ENCODE measurements around the gene AMN1. TPM values are rescaled to one million over a fixed set of nuclear protein-coding genes. Genes with fewer than 3 reads are reported as not detected.
"Not testable (repeated sequence)": the region's sequence is repeated elsewhere in the genome, so short reads cannot be mapped to it uniquely, and the experiment has no call there.

The AMN1 gene
- total RNA-seq, 1 donor from 2014 or later = 11.5 TPM

DNA sequence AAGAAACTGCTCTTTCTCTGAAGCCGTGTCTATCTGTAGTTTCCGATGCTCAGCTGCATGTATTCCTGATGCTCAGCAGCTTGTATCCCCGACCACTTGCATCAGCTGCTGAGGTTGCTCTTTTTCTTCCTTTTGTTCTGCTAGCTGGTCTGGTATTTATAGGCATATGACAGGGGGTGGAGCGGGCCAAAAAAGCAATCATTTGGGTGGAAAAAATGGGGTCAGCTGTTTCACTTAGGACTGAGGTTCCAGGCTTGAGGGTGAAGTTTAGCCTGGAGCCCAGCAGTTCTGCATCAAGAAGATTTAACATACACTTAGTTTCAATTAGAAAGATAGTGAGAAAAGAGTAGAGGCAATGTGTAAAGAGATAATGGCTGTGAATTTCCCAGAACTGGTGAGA lies 23.6 kb upstream of the AMN1 start:
- peak overlapping the region; percentile 13 for H3K27ac ChIP-seq (ENCODE audit: low read depth, low read length)
- H3K4me1 ChIP-seq (ENCODE audit: control insufficient read depth in 3 of 3, insufficient read depth in 3 of 3, low read length in 3 of 3) = no peaks in the 10 kb centered on the region
- no peaks in the 10 kb centered on the region for H3K36me3 ChIP-seq (ENCODE audit: control insufficient read depth in 3 of 3, insufficient read depth in 3 of 3, low read length in 3 of 3)

GRCh38 chr12:31751085-31751484 lies 22.3 kb upstream of the AMN1 start:
- H3K4me1 ChIP-seq (ENCODE audit: control insufficient read depth in 3 of 3, insufficient read depth in 3 of 3, low read length in 3 of 3) = peaks cover 0 to 6% (median 0%) of the 10 kb centered on the region in 3 donors
- no peak overlapping the region for H3K4me3 ChIP-seq (ENCODE audit: low read length in 3 of 3)
- no peak overlapping the region for H3K27ac ChIP-seq (ENCODE audit: low read depth, low read length)
- H3K9me3 ChIP-seq (ENCODE audit: control insufficient read depth in 3 of 3, low read length in 3 of 3) = peaks cover 0 to 2% (median 0%) of the 10 kb centered on the region in 3 donors
- no peaks in the 10 kb centered on the region for H3K36me3 ChIP-seq (ENCODE audit: control insufficient read depth in 3 of 3, insufficient read depth in 3 of 3, low read length in 3 of 3)
- H3K9ac ChIP-seq (ENCODE audit: low read depth in 1 of 3, low read length in 3 of 3) = no peak overlapping the region
- H3K27me3 ChIP-seq (ENCODE audit: control insufficient read depth in 3 of 3, insufficient read depth in 3 of 3, low read length in 3 of 3) = no peaks in the 10 kb centered on the region

More for the DNA sequence above, 23.6 kb upstream of the AMN1 start:
- H3K4me3 ChIP-seq (ENCODE audit: low read length in 3 of 3) = no peak overlapping the region
- H3K27me3 ChIP-seq (ENCODE audit: control insufficient read depth in 3 of 3, insufficient read depth in 3 of 3, low read length in 3 of 3) = no peaks in the 10 kb centered on the region
- peaks cover 0 to 2% (median 0%) of the 10 kb centered on the region in 3 donors for H3K9me3 ChIP-seq (ENCODE audit: control insufficient read depth in 3 of 3, low read length in 3 of 3)
- no peak overlapping the region for H3K9ac ChIP-seq (ENCODE audit: low read depth in 1 of 3, low read length in 3 of 3)

- H3K4me3 ChIP-seq (ENCODE audit: low read length in 3 of 3) = no peak overlapping the region
Observed at GRCh38 chr12:31750747-31751039, 21.9 kb upstream of the AMN1 start.

DNA sequence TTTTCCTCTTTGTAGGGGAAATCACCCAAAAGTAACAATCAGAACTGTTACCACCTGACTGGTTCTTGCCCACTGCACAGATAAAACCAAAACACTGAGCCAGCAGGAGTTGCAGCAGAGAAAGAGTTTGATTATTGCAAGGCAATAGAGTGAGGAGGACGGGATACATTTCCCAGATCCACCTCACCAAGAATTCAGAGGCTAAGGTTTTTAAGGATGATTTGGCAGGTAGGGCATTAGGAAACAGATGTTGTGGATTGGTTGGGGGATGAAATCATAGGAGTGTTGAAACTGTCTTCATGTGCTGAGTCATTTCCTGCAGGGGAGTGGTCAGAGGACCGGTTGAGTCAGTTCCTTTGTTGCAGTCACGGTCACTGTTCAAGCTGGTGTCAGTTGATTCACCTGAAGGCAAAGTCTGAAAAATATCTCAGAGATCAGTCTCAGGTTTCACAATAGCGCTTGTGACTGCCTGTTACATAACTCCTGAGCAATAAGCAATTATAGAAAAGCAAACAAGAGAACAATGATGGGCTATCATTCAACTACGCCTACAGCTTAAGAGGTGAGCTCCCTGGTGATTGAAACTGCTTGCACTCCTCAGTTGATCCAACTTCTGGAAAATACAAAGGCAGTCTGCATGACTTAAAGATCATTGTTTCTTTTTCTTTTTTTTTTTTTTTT lies 20.3 kb upstream of the AMN1 start:
- H3K27ac ChIP-seq (ENCODE audit: low read depth, low read length) = peak overlapping the region; percentile 28
- H3K4me3 ChIP-seq (ENCODE audit: low read length in 3 of 3) = no peak overlapping the region
- no peaks in the 10 kb centered on the region for H3K27me3 ChIP-seq (ENCODE audit: control insufficient read depth in 3 of 3, insufficient read depth in 3 of 3, low read length in 3 of 3)
- H3K9ac ChIP-seq (ENCODE audit: low read depth in 1 of 3, low read length in 3 of 3) = no peak overlapping the region
- peaks cover 0 to 6% (median 0%) of the 10 kb centered on the region in 3 donors for H3K4me1 ChIP-seq (ENCODE audit: control insufficient read depth in 3 of 3, insufficient read depth in 3 of 3, low read length in 3 of 3)
- no peaks in the 10 kb centered on the region for H3K36me3 ChIP-seq (ENCODE audit: control insufficient read depth in 3 of 3, insufficient read depth in 3 of 3, low read length in 3 of 3)
- peaks cover 0 to 2% (median 0%) of the 10 kb centered on the region in 3 donors for H3K9me3 ChIP-seq (ENCODE audit: control insufficient read depth in 3 of 3, low read length in 3 of 3)

More at GRCh38 chr12:31750747-31751039, 21.9 kb upstream of the AMN1 start:
- Histone ChIP-seq H3K27me3 (ENCODE audit: control insufficient read depth in 3 of 3, insufficient read depth in 3 of 3, low read length in 3 of 3) (no peaks in the 10 kb centered on the region), H3K36me3 (ENCODE audit: control insufficient read depth in 3 of 3, insufficient read depth in 3 of 3, low read length in 3 of 3) (no peaks in the 10 kb centered on the region), H3K4me1 (ENCODE audit: control insufficient read depth in 3 of 3, insufficient read depth in 3 of 3, low read length in 3 of 3) (peaks cover 0 to 6% (median 0%) of the 10 kb centered on the region in 3 donors), H3K27ac (ENCODE audit: low read depth, low read length) (no peak overlapping the region), H3K9ac (ENCODE audit: low read depth in 1 of 3, low read length in 3 of 3) (no peak overlapping the region), H3K9me3 (ENCODE audit: control insufficient read depth in 3 of 3, low read length in 3 of 3) (peaks cover 0 to 2% (median 0%) of the 10 kb centered on the region in 3 donors)

GRCh38 chr12:31745242-31745641 lies 16.4 kb upstream of the AMN1 start:
- Histone ChIP-seq H3K9ac (ENCODE audit: low read depth in 1 of 3, low read length in 3 of 3) (no peak overlapping the region), H3K9me3 (ENCODE audit: control insufficient read depth in 3 of 3, low read length in 3 of 3) (peaks cover 0 to 2% (median 0%) of the 10 kb centered on the region in 3 donors), H3K27me3 (ENCODE audit: control insufficient read depth in 3 of 3, insufficient read depth in 3 of 3, low read length in 3 of 3) (no peaks in the 10 kb centered on the region), H3K36me3 (ENCODE audit: control insufficient read depth in 3 of 3, insufficient read depth in 3 of 3, low read length in 3 of 3) (no peaks in the 10 kb centered on the region), H3K27ac (ENCODE audit: low read depth, low read length) (no peak overlapping the region), H3K4me3 (ENCODE audit: low read length in 3 of 3) (no peak overlapping the region), H3K4me1 (ENCODE audit: control insufficient read depth in 3 of 3, insufficient read depth in 3 of 3, low read length in 3 of 3) (peaks cover 0 to 6% (median 0%) of the 10 kb centered on the region in 3 donors)

DNA sequence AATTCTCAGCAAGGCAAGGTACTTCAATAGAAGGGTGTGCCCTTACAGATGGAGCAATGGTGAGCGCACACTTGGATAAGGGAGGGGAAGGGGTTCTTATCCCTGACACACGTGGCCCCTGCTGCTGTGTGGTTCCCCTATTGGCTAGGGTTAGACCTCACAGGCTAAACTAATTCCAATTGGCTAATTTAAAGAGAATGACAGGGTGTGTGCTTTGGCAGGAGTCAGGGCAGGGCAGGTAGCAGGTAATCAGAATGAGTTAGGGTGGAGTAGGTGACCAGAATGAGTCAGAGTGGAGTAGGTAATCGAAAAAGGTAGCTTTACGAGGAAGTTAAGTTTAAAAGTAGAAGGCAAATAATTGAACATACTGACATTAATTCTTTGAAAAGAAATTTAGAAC lies 15.5 kb upstream of the AMN1 start:
- H3K4me1 ChIP-seq (ENCODE audit: control insufficient read depth in 3 of 3, insufficient read depth in 3 of 3, low read length in 3 of 3); H3K36me3 ChIP-seq (ENCODE audit: control insufficient read depth in 3 of 3, insufficient read depth in 3 of 3, low read length in 3 of 3); H3K27ac ChIP-seq (ENCODE audit: low read depth, low read length); H3K9ac ChIP-seq (ENCODE audit: low read depth in 1 of 3, low read length in 3 of 3); H3K4me3 ChIP-seq (ENCODE audit: low read length in 3 of 3); H3K27me3 ChIP-seq (ENCODE audit: control insufficient read depth in 3 of 3, insufficient read depth in 3 of 3, low read length in 3 of 3); H3K9me3 ChIP-seq (ENCODE audit: control insufficient read depth in 3 of 3, low read length in 3 of 3): not testable (repeated sequence)

GRCh38 chr12:31742891-31743290 lies 14.1 kb upstream of the AMN1 start:
- H3K27me3 ChIP-seq (ENCODE audit: control insufficient read depth in 3 of 3, insufficient read depth in 3 of 3, low read length in 3 of 3) = no peaks in the 10 kb centered on the region
- no peaks in the 10 kb centered on the region for H3K9me3 ChIP-seq (ENCODE audit: control insufficient read depth in 3 of 3, low read length in 3 of 3)
- H3K9ac ChIP-seq (ENCODE audit: low read depth in 1 of 3, low read length in 3 of 3) = no peak overlapping the region
- H3K4me1 ChIP-seq (ENCODE audit: control insufficient read depth in 3 of 3, insufficient read depth in 3 of 3, low read length in 3 of 3) = peaks cover 0 to 6% (median 0%) of the 10 kb centered on the region in 3 donors
- H3K36me3 ChIP-seq (ENCODE audit: control insufficient read depth in 3 of 3, insufficient read depth in 3 of 3, low read length in 3 of 3) = no peaks in the 10 kb centered on the region
- H3K4me3 ChIP-seq (ENCODE audit: low read length in 3 of 3) = no peak overlapping the region
- no peak overlapping the region for H3K27ac ChIP-seq (ENCODE audit: low read depth, low read length)

GRCh38 chr12:31740628-31741027 lies 11.8 kb upstream of the AMN1 start:
- no peak overlapping the region for H3K4me3 ChIP-seq (ENCODE audit: low read length in 3 of 3)
- no peaks in the 10 kb centered on the region for H3K4me1 ChIP-seq (ENCODE audit: control insufficient read depth in 3 of 3, insufficient read depth in 3 of 3, low read length in 3 of 3)
- no peaks in the 10 kb centered on the region for H3K9me3 ChIP-seq (ENCODE audit: control insufficient read depth in 3 of 3, low read length in 3 of 3)
- H3K27ac ChIP-seq (ENCODE audit: low read depth, low read length) = no peak overlapping the region
- H3K9ac ChIP-seq (ENCODE audit: low read depth in 1 of 3, low read length in 3 of 3) = no peak overlapping the region
- no peaks in the 10 kb centered on the region for H3K36me3 ChIP-seq (ENCODE audit: control insufficient read depth in 3 of 3, insufficient read depth in 3 of 3, low read length in 3 of 3)
- no peaks in the 10 kb centered on the region for H3K27me3 ChIP-seq (ENCODE audit: control insufficient read depth in 3 of 3, insufficient read depth in 3 of 3, low read length in 3 of 3)

- Histone ChIP-seq H3K27me3 (ENCODE audit: control insufficient read depth in 3 of 3, insufficient read depth in 3 of 3, low read length in 3 of 3) (no peaks in the 10 kb centered on the region), H3K4me3 (ENCODE audit: low read length in 3 of 3) (no peak overlapping the region), H3K4me1 (ENCODE audit: control insufficient read depth in 3 of 3, insufficient read depth in 3 of 3, low read length in 3 of 3) (peaks cover 3 to 4% (median 3%) of the 10 kb centered on the region in 3 donors), H3K9ac (ENCODE audit: low read depth in 1 of 3, low read length in 3 of 3) (no peak overlapping the region), H3K27ac (ENCODE audit: low read depth, low read length) (no peak overlapping the region), H3K36me3 (ENCODE audit: control insufficient read depth in 3 of 3, insufficient read depth in 3 of 3, low read length in 3 of 3) (no peaks in the 10 kb centered on the region), H3K9me3 (ENCODE audit: control insufficient read depth in 3 of 3, low read length in 3 of 3) (no peaks in the 10 kb centered on the region)
Observed at GRCh38 chr12:31737763-31738162, 8.9 kb upstream of the AMN1 start.

DNA sequence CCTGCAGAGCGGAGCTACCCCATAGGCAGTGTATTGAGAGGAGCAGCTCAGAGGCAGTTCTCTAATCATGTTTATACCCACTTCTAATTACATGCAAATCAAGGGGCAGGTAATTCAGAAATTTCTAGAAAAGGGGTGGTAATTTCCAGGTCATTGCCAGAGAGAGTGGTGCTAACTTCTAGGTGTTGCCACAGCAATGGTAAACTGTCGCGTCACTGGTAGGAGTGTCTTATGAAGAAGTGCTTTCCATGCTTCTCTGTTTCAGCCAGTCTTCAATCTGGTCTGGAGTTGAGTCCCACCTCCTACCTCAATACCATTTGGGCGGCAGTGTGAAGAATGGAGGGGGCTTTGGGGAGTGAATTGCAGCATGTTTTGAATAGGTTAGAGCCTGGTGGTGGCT lies 8.5 kb upstream of the AMN1 start:
- no peak overlapping the region for H3K27ac ChIP-seq (ENCODE audit: low read depth, low read length)
- H3K4me1 ChIP-seq (ENCODE audit: control insufficient read depth in 3 of 3, insufficient read depth in 3 of 3, low read length in 3 of 3) = peaks cover 3 to 4% (median 3%) of the 10 kb centered on the region in 3 donors
- no peak overlapping the region for H3K4me3 ChIP-seq (ENCODE audit: low read length in 3 of 3)
- H3K36me3 ChIP-seq (ENCODE audit: control insufficient read depth in 3 of 3, insufficient read depth in 3 of 3, low read length in 3 of 3) = no peaks in the 10 kb centered on the region
- H3K9me3 ChIP-seq (ENCODE audit: control insufficient read depth in 3 of 3, low read length in 3 of 3) = no peaks in the 10 kb centered on the region
- no peaks in the 10 kb centered on the region for H3K27me3 ChIP-seq (ENCODE audit: control insufficient read depth in 3 of 3, insufficient read depth in 3 of 3, low read length in 3 of 3)
- no peak overlapping the region for H3K9ac ChIP-seq (ENCODE audit: low read depth in 1 of 3, low read length in 3 of 3)

All from skeletal muscle tissue (tissue), 4 donors.